ENCODE data around the gene ATG3.
"Not testable (repeated sequence)": the region's sequence is repeated elsewhere in the genome, so short reads cannot be mapped to it uniquely, and the experiment has no call there.

Gene ATG3

DNA sequence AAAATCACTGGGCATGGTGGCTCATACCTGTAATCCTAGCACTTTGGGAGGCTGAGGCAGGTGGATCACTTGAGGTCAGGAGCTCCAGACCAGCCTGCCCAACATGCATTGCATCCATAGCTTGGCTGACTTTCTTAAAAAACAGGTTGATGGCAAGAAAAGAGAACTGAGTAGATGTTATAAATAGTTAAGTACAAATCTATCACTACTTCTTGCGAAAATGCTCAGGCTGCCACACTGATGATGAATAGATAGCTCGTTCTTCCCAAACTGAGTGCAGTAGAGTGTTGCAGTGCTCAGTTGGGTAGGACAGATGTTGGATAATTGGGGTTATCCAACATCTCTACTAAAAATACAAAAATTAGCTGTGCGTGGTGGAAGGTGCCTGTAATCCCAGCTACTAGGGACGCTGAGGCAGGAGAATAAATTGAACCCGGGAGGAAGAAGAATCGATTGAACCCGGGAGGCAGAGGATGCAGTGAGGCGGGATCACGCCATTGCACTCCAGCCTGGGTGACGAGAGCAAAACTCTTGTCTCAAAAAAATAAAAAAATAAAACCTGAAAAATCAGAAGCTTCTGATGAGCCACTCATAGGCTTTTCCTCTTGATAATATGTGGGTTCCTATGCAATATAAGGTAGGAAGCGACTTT, 63.7 kb downstream of the ATG3 start:
- no peak for DNase-seq

GRCh38 chr3:112496366-112497067, 65.2 kb downstream of the ATG3 start:
- DNase-seq, result no peak

DNA sequence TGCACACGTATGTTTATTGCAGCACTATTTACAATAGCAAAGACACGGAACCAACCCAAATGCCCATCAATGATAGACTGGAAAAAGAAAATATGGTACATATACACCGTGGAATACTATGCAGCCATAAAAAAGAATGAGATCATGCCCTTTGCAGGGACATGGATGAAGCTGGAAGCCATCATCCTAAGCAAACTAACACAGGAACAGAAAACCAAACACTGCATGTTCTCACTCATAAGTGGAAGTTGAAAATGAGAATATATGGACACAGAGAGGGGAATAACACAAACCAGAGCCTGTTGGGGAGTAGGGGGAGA, 67.4 kb downstream of the ATG3 start:
- not testable (repeated sequence) for DNase-seq

GRCh38 chr3:112492124-112492523, 69.6 kb downstream of the ATG3 start:
- no peak for DNase-seq

DNA sequence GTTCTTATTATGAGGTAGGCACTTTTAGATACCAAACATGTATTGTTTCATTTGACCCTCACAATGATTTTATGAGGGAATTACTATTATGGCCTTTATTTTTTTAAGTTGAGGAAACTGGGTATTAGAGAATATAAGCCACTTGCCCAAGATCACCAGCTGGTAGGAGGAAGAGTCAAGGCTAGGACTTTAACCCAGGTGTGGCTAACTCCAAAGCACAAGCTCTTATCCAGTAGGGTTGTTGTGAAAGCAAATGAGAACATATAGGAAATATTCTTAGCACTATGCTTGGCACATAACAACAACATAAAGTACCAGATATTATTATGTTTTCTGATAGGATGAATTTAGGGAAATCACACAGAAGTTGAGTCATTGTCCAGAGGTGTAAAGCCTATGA, 70.4 kb downstream of the ATG3 start:
- no peak for DNase-seq

DNA sequence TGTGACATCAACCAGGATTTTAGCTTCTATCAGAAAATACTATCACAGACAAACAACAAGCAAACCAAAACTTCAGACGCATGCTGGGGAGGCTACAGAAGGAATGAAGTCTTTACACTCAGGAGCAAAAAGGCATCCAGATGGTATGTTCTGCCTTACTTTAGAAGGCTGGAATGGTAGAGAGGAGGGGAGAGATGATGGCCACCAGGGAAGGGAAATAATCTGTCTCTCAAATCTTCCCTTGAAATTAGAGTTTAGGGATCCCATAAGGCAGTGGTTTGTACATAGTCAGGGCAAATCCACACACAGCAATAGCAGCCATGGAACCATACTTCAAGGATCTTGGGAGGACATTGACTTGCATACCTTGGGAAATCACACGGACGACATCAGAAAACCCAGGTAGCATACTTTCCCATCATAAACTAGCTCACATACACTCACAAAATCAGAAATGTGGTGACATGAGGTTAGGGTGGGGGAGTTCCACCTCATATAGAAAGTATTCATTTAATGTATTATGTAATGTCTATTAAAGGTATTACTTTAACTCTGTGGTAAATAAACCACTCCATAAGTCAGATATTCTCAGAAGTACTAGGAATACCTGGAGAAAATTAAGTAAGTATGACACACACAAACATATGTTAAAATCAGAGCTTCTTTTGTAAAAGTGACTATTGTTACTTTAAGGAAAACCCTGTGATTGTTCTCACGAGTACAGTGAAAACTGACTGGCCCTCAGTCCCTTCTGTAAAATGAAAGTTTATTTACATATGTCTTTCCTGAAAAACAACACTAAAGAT, 71.9 kb downstream of the ATG3 start:
- no peak for DNase-seq

DNA sequence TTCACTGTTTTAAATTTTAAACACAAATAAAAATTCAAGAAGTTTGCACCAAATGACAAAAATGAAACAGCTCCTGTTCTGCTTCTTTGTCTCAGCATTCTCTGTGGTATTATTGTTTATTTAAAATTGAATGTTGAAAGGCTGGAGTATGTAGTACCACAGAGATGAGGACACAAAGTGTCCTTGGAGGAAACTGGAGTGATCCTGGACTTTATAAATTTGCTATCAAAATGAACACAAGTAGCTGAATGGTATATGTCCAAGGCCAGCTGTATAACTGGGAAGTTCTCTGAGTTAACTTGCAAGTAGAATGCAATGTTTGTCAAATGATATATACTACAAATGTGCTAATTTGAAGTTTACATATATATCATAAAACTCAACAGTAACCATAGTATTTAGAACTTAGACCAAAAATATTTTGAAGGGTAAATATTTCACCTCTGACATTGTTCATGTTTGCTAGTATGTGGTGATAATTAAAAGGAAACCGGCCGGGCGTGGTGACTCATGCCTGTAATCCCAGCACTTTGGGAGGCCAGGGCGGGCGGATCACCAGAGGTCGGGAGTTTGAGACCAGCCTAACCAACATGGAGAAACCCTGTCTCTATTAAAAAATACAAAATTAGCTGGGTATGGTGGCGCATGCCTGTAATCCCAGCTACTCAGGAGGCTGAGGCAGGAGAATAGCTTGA, 74.8 kb downstream of the ATG3 start:
- DNase-seq, result no peak

DNA sequence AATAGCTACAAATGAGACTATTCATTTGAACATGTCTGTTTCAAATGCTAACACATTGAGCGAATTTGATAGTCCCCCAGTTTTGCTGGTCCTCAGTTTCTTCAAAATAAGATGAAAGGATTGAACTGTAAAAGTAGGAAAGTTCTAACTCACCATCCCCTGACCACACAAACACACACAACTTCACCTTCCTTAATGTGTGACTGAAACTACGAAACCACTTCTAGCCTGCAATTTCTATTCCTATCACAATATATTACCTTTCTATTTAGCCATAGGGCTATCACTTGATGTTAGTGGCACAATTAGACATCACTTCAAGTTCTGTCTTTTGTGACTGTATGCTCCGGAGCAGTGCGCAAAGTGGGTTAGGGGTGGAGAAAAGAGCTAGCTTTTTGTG, 77.4 kb downstream of the ATG3 start:
- DNase-seq, result no peak

DNA sequence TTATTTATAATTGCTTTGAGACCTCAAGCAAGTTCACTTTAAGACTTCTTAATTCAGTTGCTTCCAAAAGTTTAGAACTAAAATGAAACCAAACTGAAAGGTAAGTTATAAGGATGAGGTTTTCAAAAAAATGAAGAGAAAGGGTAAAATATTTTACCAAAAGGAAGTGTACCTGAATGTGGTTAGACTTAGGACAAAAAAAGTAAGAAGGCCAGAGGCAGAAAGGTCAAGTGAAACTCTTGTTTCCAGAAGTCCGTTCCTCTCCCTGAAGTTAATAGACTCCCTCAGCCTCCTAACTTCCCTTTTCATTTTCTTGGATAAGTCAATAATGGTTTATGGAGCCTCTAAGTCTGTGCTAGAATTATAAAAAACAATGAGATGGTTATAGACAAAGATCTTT, 79.1 kb downstream of the ATG3 start:
- no peak for DNase-seq
